IPS-15b (cell line): ENCODE data around the gene LINGO4.
"Not testable (repeated sequence)": the region's sequence is repeated elsewhere in the genome, so short reads cannot be mapped to it uniquely, and the experiment has no call there.

Experiments used
- H3K27me3 ChIP-seq: one replicate; pipeline ENCODE4 v1.6.1; 2013; ENCODE audit warnings: low read length; ENCODE audit not compliant: control insufficient read depth, insufficient read depth
- H3K36me3 ChIP-seq: one replicate; pipeline ENCODE4 v1.6.1; 2013; ENCODE audit warnings: low read length; ENCODE audit not compliant: control insufficient read depth, insufficient read depth
- H3K4me1 ChIP-seq: one replicate; pipeline ENCODE4 v1.6.1; 2013; ENCODE audit warnings: mild to moderate bottlenecking, low read length; ENCODE audit not compliant: control insufficient read depth, insufficient read depth
- H3K4me3 ChIP-seq: one replicate; pipeline ENCODE4 v1.5.1; 2013; ENCODE audit warnings: low read depth, low read length
- H3K9ac ChIP-seq: one replicate; pipeline ENCODE4 v1.6.1; 2013; ENCODE audit warnings: low read depth, mild to moderate bottlenecking, low read length
- H3K9me3 ChIP-seq: one replicate; pipeline ENCODE4 v1.6.1; 2013; ENCODE audit warnings: mild to moderate bottlenecking, low read length; ENCODE audit not compliant: control insufficient read depth, insufficient read depth

LINGO4 gene

DNA sequence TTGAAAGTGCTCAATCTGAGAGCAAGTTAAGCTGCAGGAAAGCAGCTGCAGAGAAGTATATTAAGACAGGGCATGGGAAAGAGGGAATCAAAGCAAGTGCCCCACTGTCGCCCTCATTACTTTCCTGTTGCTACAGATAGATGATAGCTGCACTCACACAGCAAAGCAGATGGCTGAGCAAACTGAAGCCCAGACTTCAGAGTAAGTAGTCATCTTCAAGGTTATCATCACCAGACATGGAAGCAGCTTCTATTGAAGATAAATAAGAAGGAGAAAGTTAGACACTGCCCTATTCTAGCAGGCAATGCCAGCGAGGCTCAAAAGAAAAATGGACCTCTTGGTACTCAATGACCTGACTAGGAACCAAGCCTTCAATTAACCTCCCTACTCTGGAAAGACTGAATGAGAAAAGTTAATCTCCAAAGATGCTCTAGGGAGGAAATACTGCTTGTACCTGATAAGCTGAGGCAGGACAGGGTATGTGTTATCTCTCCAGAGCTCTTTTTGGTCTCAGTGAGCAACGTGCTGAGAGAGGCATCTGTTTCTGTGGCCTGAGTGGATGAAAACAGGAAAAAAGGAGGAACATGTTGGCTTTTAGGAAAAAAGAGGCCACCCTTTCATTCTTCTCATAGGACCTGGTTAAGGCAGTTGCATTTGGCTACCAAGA lies 30.8 kb downstream of the LINGO4 start:
- Histone ChIP-seq H3K9ac (no peak overlapping the region), H3K4me1 (no peaks in the 10 kb centered on the region), H3K36me3 (peaks cover 6% of the 10 kb centered on the region), H3K27me3 (no peaks in the 10 kb centered on the region), H3K4me3 (no peak overlapping the region), H3K9me3 (no peaks in the 10 kb centered on the region)

DNA sequence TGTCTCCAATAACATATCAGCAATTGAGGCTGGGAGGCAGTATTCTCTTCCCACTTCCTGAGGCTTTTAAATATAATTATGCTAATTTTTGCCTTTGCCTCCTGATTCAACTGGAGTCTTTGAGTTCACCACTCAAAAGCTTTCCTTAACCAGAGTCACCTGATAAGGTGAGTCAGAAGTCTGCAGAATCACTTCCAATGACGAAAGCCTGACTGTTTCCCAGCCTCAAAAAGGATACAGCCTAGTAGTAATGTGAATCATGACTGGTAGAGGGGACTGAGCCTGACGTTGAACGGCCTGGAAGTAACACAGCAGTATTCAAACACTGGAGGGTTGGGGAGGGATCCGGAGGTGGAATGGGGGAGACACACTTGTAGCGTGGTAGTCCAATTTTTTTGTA lies 31.5 kb downstream of the LINGO4 start:
- peaks cover 6% of the 10 kb centered on the region for H3K36me3 ChIP-seq
- H3K4me1 ChIP-seq, result no peaks in the 10 kb centered on the region
- no peaks in the 10 kb centered on the region for H3K27me3 ChIP-seq
- no peak overlapping the region for H3K4me3 ChIP-seq
- no peaks in the 10 kb centered on the region for H3K9me3 ChIP-seq
- H3K9ac ChIP-seq, result no peak overlapping the region

DNA sequence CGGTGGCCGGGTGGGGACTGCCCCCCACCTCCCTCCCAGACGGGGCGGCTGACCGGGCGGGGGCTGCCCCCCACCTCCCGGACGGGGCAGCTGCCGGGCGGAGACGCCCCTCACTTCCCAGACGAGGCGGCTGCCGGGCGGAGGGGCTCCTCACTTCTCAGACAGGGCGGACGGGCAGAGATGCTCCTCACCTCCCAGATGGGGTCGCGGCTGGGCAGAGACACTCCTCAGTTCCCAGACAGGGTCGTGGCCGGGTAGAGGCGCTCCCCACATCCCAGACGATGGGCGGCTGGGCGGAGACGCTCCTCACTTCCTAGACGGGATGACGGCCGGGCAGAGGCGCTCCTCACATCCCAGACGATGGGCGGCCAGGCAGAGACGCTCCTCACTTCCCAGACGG lies 35.9 kb downstream of the LINGO4 start:
- H3K4me1 ChIP-seq, H3K4me3 ChIP-seq, H3K9me3 ChIP-seq, H3K36me3 ChIP-seq, H3K27me3 ChIP-seq, H3K9ac ChIP-seq: not testable (repeated sequence)

DNA sequence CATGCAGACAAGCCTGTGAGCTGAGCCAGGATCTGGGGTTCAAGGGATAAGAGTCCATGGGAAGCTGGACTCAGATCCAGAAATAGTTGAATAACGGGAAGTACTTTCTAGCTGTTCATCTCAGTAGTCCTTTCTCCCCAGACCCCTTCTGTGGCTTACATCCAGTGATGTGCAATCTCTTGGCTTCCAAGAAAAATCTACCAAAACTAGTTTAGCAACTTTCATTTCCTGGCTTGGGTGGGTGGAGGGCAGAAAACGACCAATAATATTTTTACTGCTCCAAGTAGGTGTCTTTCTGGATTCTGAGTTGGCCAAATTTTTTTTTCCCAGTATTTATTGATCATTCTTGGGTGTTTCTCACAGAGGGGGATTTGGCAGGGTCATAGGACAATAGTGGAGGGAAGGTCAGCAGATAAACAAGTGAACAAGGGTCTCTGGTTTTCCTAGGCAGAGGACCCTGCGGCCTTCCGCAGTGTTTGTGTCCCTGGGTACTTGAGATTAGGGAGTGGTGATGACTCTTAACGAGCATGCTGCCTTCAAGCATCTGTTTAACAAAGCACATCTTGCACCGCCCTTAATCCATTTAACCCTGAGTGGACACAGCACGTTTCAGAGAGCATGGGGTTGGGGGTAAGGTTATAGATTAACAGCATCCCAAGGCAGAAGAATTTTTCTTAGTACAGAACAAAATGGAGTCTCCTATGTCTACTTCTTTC lies 36.7 kb downstream of the LINGO4 start:
- H3K9ac ChIP-seq, H3K9me3 ChIP-seq, H3K4me3 ChIP-seq, H3K27me3 ChIP-seq, H3K36me3 ChIP-seq, H3K4me1 ChIP-seq: not testable (repeated sequence)

DNA sequence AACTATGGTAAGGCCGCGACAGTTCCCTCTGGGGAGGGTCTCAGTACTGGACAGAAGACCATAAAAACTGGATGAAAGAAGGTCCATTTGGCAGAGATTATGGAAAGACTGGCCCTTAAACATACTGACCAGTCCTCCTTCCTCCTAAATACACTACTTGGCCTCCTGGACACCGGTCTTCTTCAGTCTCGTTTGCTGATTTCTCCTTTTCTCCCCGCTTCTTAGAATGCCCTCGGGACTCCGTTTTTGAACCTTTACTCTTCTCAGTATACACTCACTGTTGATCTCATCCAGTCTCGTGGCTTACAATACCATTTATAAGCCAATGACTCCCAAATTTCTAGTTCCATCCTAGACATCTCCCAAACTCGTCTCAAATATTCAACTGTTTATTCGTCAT lies 41.2 kb downstream of the LINGO4 start:
- H3K9me3 ChIP-seq, result no peaks in the 10 kb centered on the region
- H3K4me1 ChIP-seq, result peaks cover 7% of the 10 kb centered on the region
- H3K36me3 ChIP-seq, result peaks cover 7% of the 10 kb centered on the region
- H3K9ac ChIP-seq, result peak overlapping the region; percentile 81
- no peaks in the 10 kb centered on the region for H3K27me3 ChIP-seq
- peak overlapping the region; percentile 83 for H3K4me3 ChIP-seq

DNA sequence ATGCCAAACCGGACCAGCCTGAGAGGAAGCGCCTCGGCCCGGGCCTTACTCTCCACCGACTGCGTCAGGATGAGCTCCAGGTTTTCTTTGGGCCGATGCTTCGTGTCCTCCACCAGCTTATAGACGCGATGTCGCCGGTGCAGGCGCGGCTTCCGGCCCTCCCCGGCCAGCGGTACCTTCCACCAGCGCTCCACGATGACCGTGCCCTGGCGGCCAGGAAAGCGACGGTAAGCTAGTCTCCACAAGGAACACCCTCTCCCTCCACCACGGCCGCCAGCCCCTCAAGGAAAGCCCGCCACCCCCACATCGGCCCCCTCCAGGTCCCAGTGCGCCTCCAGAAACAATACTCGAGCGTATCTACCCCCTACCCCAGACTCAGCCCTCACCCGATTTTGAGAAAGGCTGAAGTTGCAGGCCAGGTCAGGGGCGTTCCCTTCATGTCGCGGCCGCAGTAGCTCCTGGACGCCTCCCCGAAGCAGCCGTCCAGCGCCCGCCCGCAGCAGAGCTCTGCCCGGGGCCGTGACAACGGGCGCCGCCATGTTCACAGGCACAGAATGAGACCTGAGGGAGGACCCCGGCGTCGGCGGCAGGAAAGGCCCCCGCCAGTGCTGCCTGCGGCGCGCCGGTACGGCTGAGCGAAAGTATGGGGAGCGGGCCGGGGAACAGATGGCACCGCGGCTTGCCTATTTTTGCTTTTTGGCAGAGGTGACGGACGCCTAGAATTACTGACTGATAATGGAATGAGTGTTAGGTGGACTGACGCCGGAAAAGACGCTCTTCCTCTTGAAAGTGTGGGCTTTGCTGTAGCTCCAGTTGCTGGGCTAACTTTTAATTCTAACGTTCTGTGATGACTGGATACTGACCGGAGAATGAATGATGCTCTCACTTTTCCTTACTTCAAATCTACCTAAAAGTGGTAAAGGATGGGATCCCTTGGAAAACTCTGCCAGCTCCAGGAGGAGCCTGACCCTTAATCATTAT lies 42.0 kb downstream of the LINGO4 start, which contains the start of gene MRPL9:
Gene MRPL9 (minus strand): TSS at position 556 of the 981 bp plus-strand sequence. CDS start 17 bp downstream, at position 539.
- peaks cover 7% of the 10 kb centered on the region for H3K4me1 ChIP-seq
- H3K4me3 ChIP-seq, result peak within 1 kb of the TSS; percentile 83
- H3K36me3 ChIP-seq, result peaks cover 8% of the 10 kb centered on the region
- no peaks in the 10 kb centered on the region for H3K9me3 ChIP-seq
- no peaks in the 10 kb centered on the region for H3K27me3 ChIP-seq
- peak within 1 kb of the TSS; percentile 81 for H3K9ac ChIP-seq

DNA sequence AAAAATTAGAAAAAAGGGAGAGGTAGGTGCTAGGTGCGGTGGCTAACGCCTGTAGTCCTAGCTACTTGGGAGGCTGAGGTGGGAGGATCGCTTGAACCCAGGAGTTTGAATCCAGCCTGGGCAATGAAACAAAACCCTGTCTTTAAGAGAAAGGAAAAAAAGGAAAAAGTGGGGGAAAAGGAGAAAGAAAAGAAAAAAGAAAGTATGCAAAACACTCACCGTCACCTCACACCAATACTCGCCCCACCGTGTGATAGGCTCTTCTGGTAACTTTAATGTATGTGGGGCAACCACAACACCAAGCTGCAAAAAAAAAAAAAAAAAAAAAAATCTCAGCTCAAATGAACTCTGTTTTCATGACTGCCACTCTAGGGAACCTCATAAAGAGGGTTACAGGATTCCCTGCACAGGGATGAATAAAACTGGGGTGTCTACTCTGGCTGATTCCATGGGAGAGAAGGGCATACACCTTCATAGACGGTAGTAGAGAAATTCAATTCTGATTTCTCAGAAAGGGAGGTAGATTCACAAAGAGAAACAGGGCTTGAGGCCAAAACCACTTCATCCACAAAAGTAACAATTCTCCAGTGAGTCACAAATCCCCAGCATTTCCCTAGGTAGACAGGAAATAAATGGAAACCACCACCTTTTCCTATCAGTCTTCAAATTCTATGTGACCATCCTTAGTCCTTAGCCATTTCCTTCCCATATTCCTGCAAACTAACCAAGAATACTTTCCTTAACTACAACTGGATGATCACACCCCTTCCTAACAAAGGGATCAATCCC lies 44.4 kb downstream of the LINGO4 start:
- H3K36me3 ChIP-seq, result peaks cover 10% of the 10 kb centered on the region
- H3K4me3 ChIP-seq, result no peak overlapping the region
- peaks cover 7% of the 10 kb centered on the region for H3K4me1 ChIP-seq
- H3K9ac ChIP-seq, result no peak overlapping the region
- H3K9me3 ChIP-seq, result no peaks in the 10 kb centered on the region
- no peaks in the 10 kb centered on the region for H3K27me3 ChIP-seq

DNA sequence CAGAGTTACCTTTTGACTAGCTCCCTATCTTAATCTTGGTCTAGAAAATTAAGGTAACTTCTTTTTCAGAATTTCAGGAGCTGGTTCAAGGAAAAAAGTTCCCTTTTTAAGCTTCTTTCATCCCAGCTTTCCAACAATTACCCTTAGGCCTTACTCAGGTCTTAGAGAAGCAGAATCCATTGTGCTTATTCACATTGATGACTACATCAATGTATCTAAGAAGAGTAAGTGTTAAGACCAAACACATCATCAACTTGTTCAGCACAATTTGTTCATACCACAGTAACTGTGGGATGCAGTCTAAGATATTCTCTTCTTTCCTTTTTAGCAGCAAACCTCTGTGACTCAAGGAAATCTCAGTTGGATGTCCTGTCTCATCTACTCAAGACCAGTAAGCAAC lies 46.0 kb downstream of the LINGO4 start:
- no peaks in the 10 kb centered on the region for H3K27me3 ChIP-seq
- H3K9me3 ChIP-seq, result no peaks in the 10 kb centered on the region
- peaks cover 7% of the 10 kb centered on the region for H3K4me1 ChIP-seq
- H3K36me3 ChIP-seq, result peaks cover 10% of the 10 kb centered on the region
- H3K4me3 ChIP-seq, result no peak overlapping the region
- no peak overlapping the region for H3K9ac ChIP-seq

DNA sequence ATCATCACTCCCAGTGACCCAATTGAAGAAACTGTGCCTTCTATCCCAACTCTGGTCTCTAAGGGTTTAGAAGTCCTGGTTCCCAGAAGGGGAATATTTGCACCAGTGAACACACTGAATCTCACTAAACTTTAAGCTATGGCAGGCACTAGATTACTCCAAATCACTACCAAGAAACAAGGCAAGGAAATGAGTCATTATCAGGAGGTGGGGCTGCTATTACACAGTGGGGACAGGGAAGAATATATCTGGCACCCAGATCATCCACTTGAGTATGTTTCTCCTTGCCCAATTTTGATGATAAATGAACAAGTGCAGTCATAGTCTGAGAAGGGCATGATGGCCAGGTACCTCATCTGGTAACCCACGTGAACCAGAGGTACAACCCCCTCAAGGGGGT lies 48.9 kb downstream of the LINGO4 start:
- Histone ChIP-seq H3K36me3 (peaks cover 8% of the 10 kb centered on the region), H3K4me1 (no peaks in the 10 kb centered on the region), H3K4me3 (no peak overlapping the region), H3K27me3 (no peaks in the 10 kb centered on the region), H3K9me3 (no peaks in the 10 kb centered on the region), H3K9ac (no peak overlapping the region)
